Smooth muscle cell of the pulmonary artery (primary cell): ENCODE measurements around the gene DTX3L. TPM values are rescaled to one million over a fixed set of nuclear protein-coding genes. Genes with fewer than 3 reads are reported as not detected.

ENCODE experiments used
- total RNA-seq: library from RNA; depleted of rRNA; stranded (reverse); fragments of >200 nt; gene quantifications from 2 replicates; pipeline ENCODE4 v1.2.3, GENCODE V29; 2014

DTX3L gene
- total RNA-seq: 15.0 and 21.0 TPM in 2 replicates

GRCh38 chr3:122564155-122564912 is at the start of gene DTX3L, which contains the start of gene PARP9:
DTX3L (plus strand) TSS chr3:122564338; CDS start chr3:122564427, 89 bp downstream.
PARP9 (minus strand) TSS chr3:122564300; CDS start chr3:122559620, 4,680 bp downstream.

GRCh38 chr3:122577409-122578031 is 13.4 kb downstream of the DTX3L start, which contains the start of gene PARP15:
PARP15 (plus strand) TSS chr3:122577650; CDS start chr3:122577668, 18 bp downstream.

Other genes starting within 250 kb of the DTX3L start
- gene CSTA, start 239.1 kb upstream of the DTX3L start, total RNA-seq: 1.2 TPM in 1 of 2 replicates, not detected in the other
- gene MIX23, start 181.1 kb upstream of the DTX3L start, total RNA-seq: 19.5 and 27.2 TPM in 2 replicates
- gene FAM162A, start 180.2 kb upstream of the DTX3L start, total RNA-seq: 36.8 and 59.1 TPM in 2 replicates
- gene WDR5B, start 148.3 kb upstream of the DTX3L start, total RNA-seq: 4.3 and 7.4 TPM in 2 replicates
- gene KPNA1, start 49.4 kb upstream of the DTX3L start, total RNA-seq: 37.6 and 45.6 TPM in 2 replicates
- 12.8 and 20.8 TPM in 2 replicates for gene PARP9, start within 50 bp of the DTX3L start, total RNA-seq
- gene PARP15, start 13.3 kb downstream of the DTX3L start, total RNA-seq: 0.03 and 0.13 TPM in 2 replicates
- 35.7 and 54.0 TPM in 2 replicates for gene PARP14, start 116.5 kb downstream of the DTX3L start, total RNA-seq
- 3.9 and 5.6 TPM in 2 replicates for gene HSPBAP1, start 229.5 kb downstream of the DTX3L start, total RNA-seq
- gene SLC49A4, start 230.7 kb downstream of the DTX3L start, total RNA-seq: 17.6 and 19.7 TPM in 2 replicates